IMR-90 (cell line): Measurements from ENCODE around the gene RCBTB1. TPM values are rescaled to one million over a fixed set of nuclear protein-coding genes. Genes with fewer than 3 reads are reported as not detected.

Source experiments
- ATAC-seq: fragments of 200-7000 bp; cut with Tn5 transposase; 2 replicates; pipeline ENCODE4 v1.9.1; 2020; ENCODE audit warnings: low read depth, mild to moderate bottlenecking, moderate library complexity
- BruUV-seq: library from RNA; stranded (reverse); fragments of 400-500 nt; replicated peaks from 2 replicates; lab custom pipeline; 2021; lab: Mats Ljungman, UMichigan
- CTCF ChIA-PET: fragments of 300-600 bp; formaldehyde crosslinking; extraction: SDS; loops from one replicate; lab custom pipeline; 2021; ENCODE audit warnings: antibody characterized with exemption; lab: Yijun Ruan, JAX
- POLR2A ChIA-PET: fragments of 300-600 bp; sonication (Branson Sonifier 250); formaldehyde crosslinking; loops from one replicate; lab custom pipeline; 2022; ENCODE audit warnings: antibody characterized with exemption; ENCODE audit not compliant: unreplicated experiment; lab: Charles Lee
- DNase-seq: peaks from one replicate; pipeline ENCODE4 v3.0.0; 2013
- H2AFZ ChIP-seq: replicated peaks from 2 replicates; pipeline ENCODE3; 2013; ENCODE audit warnings: low read length, mild to moderate bottlenecking; ENCODE audit not compliant: poor library complexity
- H2AK5ac ChIP-seq: 2 replicates; pipeline ENCODE4 v1.6.1; 2013; ENCODE audit warnings: low read depth, low read length, inconsistent platforms
- H2AK9ac ChIP-seq: replicated peaks from 2 replicates; pipeline ENCODE3; 2013; ENCODE audit warnings: mild to moderate bottlenecking, low read depth, low read length, moderate library complexity; ENCODE audit not compliant: poor library complexity
- H2BK120ac ChIP-seq: 2 replicates; pipeline ENCODE4 v1.6.1; 2013; ENCODE audit warnings: low read depth, low read length, inconsistent platforms
- H2BK15ac ChIP-seq: 3 replicates; pipeline ENCODE4 v1.6.1; 2013; ENCODE audit warnings: low read depth, low read length, inconsistent platforms
- H2BK20ac ChIP-seq: 2 replicates; pipeline ENCODE4 v1.6.1; 2013; ENCODE audit warnings: low read depth, mild to moderate bottlenecking, inconsistent platforms, low read length, moderate library complexity
- H2BK5ac ChIP-seq: 2 replicates; pipeline ENCODE4 v1.6.1; 2013; ENCODE audit warnings: mild to moderate bottlenecking, low read depth, low read length, inconsistent platforms; ENCODE audit not compliant: poor library complexity, severe bottlenecking
- H3K14ac ChIP-seq: replicated peaks from 2 replicates; pipeline ENCODE4 v1.6.1; 2013; ENCODE audit warnings: low read depth, low read length, inconsistent platforms
- H3K18ac ChIP-seq: 2 replicates; pipeline ENCODE4 v1.6.1; 2013; ENCODE audit warnings: low read depth, low read length, control low read depth
- H3K23ac ChIP-seq: 2 replicates; pipeline ENCODE4 v1.6.1; 2013; ENCODE audit warnings: low read depth, low read length, inconsistent platforms
- H3K27ac ChIP-seq: 2 replicates; pipeline ENCODE4 v1.5.1; 2013; ENCODE audit warnings: mild to moderate bottlenecking, control low read depth, low read length; ENCODE audit not compliant: insufficient read depth
- H3K27me3 ChIP-seq: 2 replicates; pipeline ENCODE4 v1.6.1; 2013; ENCODE audit warnings: low read length; ENCODE audit not compliant: control insufficient read depth, insufficient read depth
- H3K36me3 ChIP-seq: 2 replicates; pipeline ENCODE4 v1.6.1; 2013; ENCODE audit warnings: low read length, mixed read lengths; ENCODE audit not compliant: control insufficient read depth, insufficient read depth
- H3K4ac ChIP-seq: 2 replicates; pipeline ENCODE4 v1.6.1; 2013; ENCODE audit warnings: low read depth, low read length, inconsistent platforms
- H3K4me1 ChIP-seq: 2 replicates; pipeline ENCODE4 v1.6.1; 2013; ENCODE audit warnings: low read length, mixed read lengths; ENCODE audit not compliant: control insufficient read depth, insufficient read depth
- H3K4me2 ChIP-seq: 2 replicates; pipeline ENCODE4 v1.6.1; 2013; ENCODE audit warnings: low read depth, mild to moderate bottlenecking, control low read depth, low read length, moderate library complexity
- H3K4me3 ChIP-seq: 2 replicates; pipeline ENCODE4 v1.5.1; 2013; ENCODE audit warnings: low read depth, mild to moderate bottlenecking, control low read depth, low read length, moderate library complexity; ENCODE audit not compliant: insufficient read depth
- H3K56ac ChIP-seq: 2 replicates; pipeline ENCODE4 v1.6.1; 2013; ENCODE audit warnings: low read length, inconsistent platforms; ENCODE audit not compliant: insufficient read depth; ENCODE audit errors: extremely low read depth
- H3K79me1 ChIP-seq, 2 experiments: 2 replicates each; pipeline ENCODE4 v1.6.1; 2013; ENCODE audit warnings: low read length in 2 of 2, inconsistent platforms in 1 of 2, low read depth in 1 of 2
- H3K9ac ChIP-seq: 2 replicates; pipeline ENCODE4 v1.6.1; 2013; ENCODE audit warnings: low read depth, low read length, control low read depth
- H3K9me1 ChIP-seq: 2 replicates; pipeline ENCODE4 v1.6.1; 2013; ENCODE audit warnings: low read length, inconsistent platforms; ENCODE audit not compliant: insufficient read depth
- H3K9me3 ChIP-seq: 2 replicates; pipeline ENCODE4 v1.6.1; 2013; ENCODE audit warnings: low read length; ENCODE audit not compliant: control insufficient read depth, insufficient read depth
- H4K20me1 ChIP-seq: 2 replicates; pipeline ENCODE4 v1.6.1; 2013; ENCODE audit warnings: low read length, inconsistent platforms; ENCODE audit not compliant: insufficient read depth
- H4K5ac ChIP-seq: 2 replicates; pipeline ENCODE4 v1.6.1; 2013; ENCODE audit warnings: mild to moderate bottlenecking, low read depth, low read length, control low read depth
- H4K8ac ChIP-seq, 2 experiments: 2 replicates each; pipeline ENCODE4 v1.6.1; 2013; ENCODE audit warnings: low read depth in 2 of 2, low read length in 2 of 2, control low read depth in 1 of 2, inconsistent platforms in 1 of 2
- H4K91ac ChIP-seq: 2 replicates; pipeline ENCODE4 v1.6.1; 2013; ENCODE audit warnings: low read depth, low read length, inconsistent platforms; ENCODE audit not compliant: insufficient read depth
- BHLHE40 ChIP-seq: fragments of 150-350 bp; IDR thresholded peaks from 2 replicates; pipeline ENCODE4 v1.6.1; 2016; ENCODE audit warnings: mild to moderate bottlenecking, low read depth, low read length
- CEBPB ChIP-seq: IDR thresholded peaks from 2 replicates; pipeline ENCODE4 v1.6.1; 2012; ENCODE audit warnings: low read depth, low read length, improper control_type of control experiment
- CHD1 ChIP-seq: IDR thresholded peaks from 2 replicates; pipeline ENCODE4 v1.6.1; 2012; ENCODE audit warnings: low read depth, low read length, improper control_type of control experiment
- FOS ChIP-seq: fragments of 150-350 bp; IDR thresholded peaks from 2 replicates; pipeline ENCODE4 v1.6.1; 2016; ENCODE audit warnings: low read depth, low read length
- MAFK ChIP-seq: IDR thresholded peaks from 2 replicates; pipeline ENCODE4 v1.6.1; 2012; ENCODE audit warnings: low read depth, low read length, improper control_type of control experiment
- MAZ ChIP-seq: IDR thresholded peaks from 2 replicates; pipeline ENCODE4 v1.6.1; 2012; ENCODE audit warnings: low read depth, mild to moderate bottlenecking, low read length, improper control_type of control experiment, moderate library complexity, borderline replicate concordance
- MXI1 ChIP-seq: IDR thresholded peaks from 2 replicates; pipeline ENCODE4 v1.6.1; 2012; ENCODE audit warnings: low read depth, mild to moderate bottlenecking, low read length, moderate library complexity, borderline replicate concordance
- NFE2L2 ChIP-seq: fragments of 150-350 bp; IDR thresholded peaks from 2 replicates; pipeline ENCODE4 v1.6.1; 2016; ENCODE audit warnings: low read depth, mild to moderate bottlenecking, low read length
- POLR2A ChIP-seq: IDR thresholded peaks from 2 replicates; pipeline ENCODE4 v1.6.1; 2012; ENCODE audit warnings: mild to moderate bottlenecking, low read depth, low read length
- RAD21 ChIP-seq: IDR thresholded peaks from 2 replicates; pipeline ENCODE4 v1.6.1; 2012; ENCODE audit warnings: low read length, improper control_type of control experiment
- RCOR1 ChIP-seq: IDR thresholded peaks from 2 replicates; pipeline ENCODE4 v1.6.1; 2012; ENCODE audit warnings: mild to moderate bottlenecking, low read length, improper control_type of control experiment; ENCODE audit not compliant: insufficient replicate concordance
- RFX5 ChIP-seq: IDR thresholded peaks from 2 replicates; pipeline ENCODE4 v1.8.0; 2012; ENCODE audit warnings: low read depth, mild to moderate bottlenecking, low read length, moderate library complexity
- SMC3 ChIP-seq: fragments of 150-350 bp; IDR thresholded peaks from 2 replicates; pipeline ENCODE4 v1.6.1; 2016; ENCODE audit warnings: low read depth, mild to moderate bottlenecking, antibody characterized with exemption, low read length, moderate library complexity
- WGBS, 2 experiments: methylation state at CpG; one replicate each; pipeline versions ENCODE4 v1.1.5 to v1.1.7; 2013; ENCODE audit warnings: missing lambda C conversion rate in 2 of 2; ENCODE audit not compliant: insufficient read length in 1 of 2; ENCODE audit errors: extremely low coverage in 2 of 2; 5-methylcytosine and 5-hydroxymethylcytosine counted together
- dilution Hi-C: fragments of 300-500 bp; cut with HindIII; formaldehyde crosslinking; loops from one replicate; pipeline ENCODE4 v1.14.3; 2018; ENCODE audit warnings: low sequenced_read_pairs; ENCODE audit not compliant: unreplicated experiment
- in situ Hi-C: fragments of 300-500 bp; cut with MboI; formaldehyde crosslinking; loops from 3 replicates; pipeline ENCODE4 v1.14.3; 2019; ENCODE audit warnings: low sequenced_read_pairs, inconsistent platforms, mixed read lengths
- intact Hi-C: fragments of 100-400 bp; cut with micrococcal nuclease; formaldehyde crosslinking; loops from 2 replicates; pipeline ENCODE4 v1.10.0; 2022
- polyA plus RNA-seq, 3 experiments: library from polyadenylated mRNA; depleted of rRNA; stranded (reverse); fragments of >200 nt; gene quantifications; 2 replicates each; pipeline ENCODE4 v1.2.3, GENCODE V29; 2012; ENCODE audit warnings: low replicate concordance in 1 of 3
- total RNA-seq: library from RNA; depleted of rRNA; stranded (reverse); fragments of >200 nt; gene quantifications from 2 replicates; pipeline ENCODE4 v1.2.3, GENCODE V29; 2012
- TF ChIP-seq, protein P1 (sequence below): fragments of 150-350 bp; IDR thresholded peaks from 2 replicates; pipeline ENCODE4 v1.6.1; 2016; ENCODE audit warnings: low read depth, mild to moderate bottlenecking, low read length, moderate library complexity, borderline replicate concordance
- TF ChIP-seq, protein P2 (sequence below): conservative IDR thresholded peaks from 2 replicates; pipeline ENCODE4 v1.5.1; 2012; ENCODE audit warnings: mild to moderate bottlenecking, low read depth, low read length, improper control_type of control experiment
- TF ChIP-seq, protein P3 (sequence below): fragments of 150-350 bp; IDR thresholded peaks from 2 replicates; pipeline ENCODE4 v1.6.1; 2017; ENCODE audit warnings: mild to moderate bottlenecking, antibody characterized with exemption, low read length, low read depth

Gene RCBTB1
- total and polyA plus RNA-seq, 2 of the 4 experiments (the other 2 are of a cell fraction) = 11.3 to 11.6 TPM

DNA sequence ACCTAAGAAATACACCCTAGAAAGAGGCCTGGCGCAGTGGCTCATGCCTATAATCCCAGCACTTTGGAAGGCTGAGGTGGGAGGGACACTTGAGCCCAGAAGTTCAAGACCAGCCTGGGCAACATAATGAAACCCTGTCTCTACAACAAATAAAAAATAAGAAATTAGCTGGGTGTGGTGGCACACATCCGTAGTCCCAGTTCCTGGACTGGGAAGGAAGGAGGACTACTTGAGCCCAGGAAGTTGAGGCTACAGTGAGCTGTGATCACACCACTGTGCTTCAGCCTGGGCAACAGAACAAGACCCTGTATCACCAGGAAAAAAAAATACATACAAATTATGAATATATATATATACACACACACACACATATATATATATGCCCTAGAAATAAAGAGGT is 47.0 kb downstream of the RCBTB1 start:
- CTCF ChIA-PET = no interaction called here
- BruUV-seq = no TSS peak

More for the DNA sequence above, 47.0 kb downstream of the RCBTB1 start:
- H3K4me3 ChIP-seq = no peak overlapping the region
- no peak overlapping the region for H2AK9ac ChIP-seq
- no peak overlapping the region for H2AFZ ChIP-seq
- no peak overlapping the region for H4K5ac ChIP-seq
- no peak overlapping the region for H4K8ac ChIP-seq
- no peak overlapping the region for H2BK15ac ChIP-seq
- in situ Hi-C loops = no loop called here
- intact Hi-C loops = no loop called here
- H3K9me3 ChIP-seq = no peaks in the 10 kb centered on the region
- no peak overlapping the region for H2BK20ac ChIP-seq
- peaks cover 0 to 3% of the 10 kb centered on the region in 2 experiments; a peak in 1 of 4 replicates for H3K79me1 ChIP-seq
- no CpG with 5 or more reads among the region's 2 CpGs for WGBS, 2 experiments
- H3K9me1 ChIP-seq = peaks cover 7% of the 10 kb centered on the region
- no peaks in the 10 kb centered on the region for H3K4me1 ChIP-seq
- H2BK5ac ChIP-seq = no peak overlapping the region
- TF ChIP-seq RCOR1 (no peak), FOS (no peak), MXI1 (no peak), SMC3 (no peak), POLR2A (no peak), RAD21 (no peak), CEBPB (no peak), MAZ (no peak), BHLHE40 (no peak), NFE2L2 (no peak), RFX5 (no peak), MAFK (no peak), CHD1 (no peak)
- TF ChIP-seq, protein P1, sequence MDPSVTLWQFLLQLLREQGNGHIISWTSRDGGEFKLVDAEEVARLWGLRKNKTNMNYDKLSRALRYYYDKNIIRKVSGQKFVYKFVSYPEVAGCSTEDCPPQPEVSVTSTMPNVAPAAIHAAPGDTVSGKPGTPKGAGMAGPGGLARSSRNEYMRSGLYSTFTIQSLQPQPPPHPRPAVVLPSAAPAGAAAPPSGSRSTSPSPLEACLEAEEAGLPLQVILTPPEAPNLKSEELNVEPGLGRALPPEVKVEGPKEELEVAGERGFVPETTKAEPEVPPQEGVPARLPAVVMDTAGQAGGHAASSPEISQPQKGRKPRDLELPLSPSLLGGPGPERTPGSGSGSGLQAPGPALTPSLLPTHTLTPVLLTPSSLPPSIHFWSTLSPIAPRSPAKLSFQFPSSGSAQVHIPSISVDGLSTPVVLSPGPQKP = no peak
- TF ChIP-seq, protein P2, sequence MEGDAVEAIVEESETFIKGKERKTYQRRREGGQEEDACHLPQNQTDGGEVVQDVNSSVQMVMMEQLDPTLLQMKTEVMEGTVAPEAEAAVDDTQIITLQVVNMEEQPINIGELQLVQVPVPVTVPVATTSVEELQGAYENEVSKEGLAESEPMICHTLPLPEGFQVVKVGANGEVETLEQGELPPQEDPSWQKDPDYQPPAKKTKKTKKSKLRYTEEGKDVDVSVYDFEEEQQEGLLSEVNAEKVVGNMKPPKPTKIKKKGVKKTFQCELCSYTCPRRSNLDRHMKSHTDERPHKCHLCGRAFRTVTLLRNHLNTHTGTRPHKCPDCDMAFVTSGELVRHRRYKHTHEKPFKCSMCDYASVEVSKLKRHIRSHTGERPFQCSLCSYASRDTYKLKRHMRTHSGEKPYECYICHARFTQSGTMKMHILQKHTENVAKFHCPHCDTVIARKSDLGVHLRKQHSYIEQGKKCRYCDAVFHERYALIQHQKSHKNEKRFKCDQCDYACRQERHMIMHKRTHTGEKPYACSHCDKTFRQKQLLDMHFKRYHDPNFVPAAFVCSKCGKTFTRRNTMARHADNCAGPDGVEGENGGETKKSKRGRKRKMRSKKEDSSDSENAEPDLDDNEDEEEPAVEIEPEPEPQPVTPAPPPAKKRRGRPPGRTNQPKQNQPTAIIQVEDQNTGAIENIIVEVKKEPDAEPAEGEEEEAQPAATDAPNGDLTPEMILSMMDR = no peak
- TF ChIP-seq, protein P3, sequence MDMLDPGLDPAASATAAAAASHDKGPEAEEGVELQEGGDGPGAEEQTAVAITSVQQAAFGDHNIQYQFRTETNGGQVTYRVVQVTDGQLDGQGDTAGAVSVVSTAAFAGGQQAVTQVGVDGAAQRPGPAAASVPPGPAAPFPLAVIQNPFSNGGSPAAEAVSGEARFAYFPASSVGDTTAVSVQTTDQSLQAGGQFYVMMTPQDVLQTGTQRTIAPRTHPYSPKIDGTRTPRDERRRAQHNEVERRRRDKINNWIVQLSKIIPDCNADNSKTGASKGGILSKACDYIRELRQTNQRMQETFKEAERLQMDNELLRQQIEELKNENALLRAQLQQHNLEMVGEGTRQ = no peak
- H3K18ac ChIP-seq = no peak overlapping the region
- peaks cover 17% of the 10 kb centered on the region for H3K36me3 ChIP-seq
- no peak overlapping the region for H3K9ac ChIP-seq
- H4K20me1 ChIP-seq = no peaks in the 10 kb centered on the region
- H3K4ac ChIP-seq = no peak overlapping the region
- no peak overlapping the region for H2BK120ac ChIP-seq
- H3K4me2 ChIP-seq = no peak overlapping the region
- ATAC-seq (no peak), DNase-seq (no peak)
- no peak overlapping the region for H2AK5ac ChIP-seq
- H3K27ac ChIP-seq = no peak overlapping the region
- dilution Hi-C loops = no loop called here
- no peaks in the 10 kb centered on the region for H3K27me3 ChIP-seq
- no peak overlapping the region for H3K14ac ChIP-seq
- POLR2A ChIA-PET = interaction anchor here (0.7 kb wide), 1 partner anchor 43 kb away, joined by 4 read pairs; the partner anchor contains the start of gene PHF11
- H3K23ac ChIP-seq = no peak overlapping the region
- no peak overlapping the region for H3K56ac ChIP-seq
- no peak overlapping the region for H4K91ac ChIP-seq
